Fibroblast of villous mesenchyme (primary cell): Measurements from ENCODE around the gene GPRC5A. TPM values are rescaled to one million over a fixed set of nuclear protein-coding genes. Genes with fewer than 3 reads are reported as not detected.

Experiments
- DNase-seq: peaks from one replicate; pipeline ENCODE4 v3.0.0-alpha.2; 2010; ENCODE audit warnings: low read depth
- H3K4me3 ChIP-seq: 2 replicates; pipeline ENCODE4 v1.5.1; 2011; ENCODE audit warnings: low read depth, mild to moderate bottlenecking, low read length
- CTCF ChIP-seq: IDR thresholded peaks from 2 replicates; pipeline ENCODE4 v1.5.1; 2012; ENCODE audit warnings: low read depth, mild to moderate bottlenecking, low read length; ENCODE audit not compliant: insufficient read depth
- total RNA-seq: library from RNA; depleted of rRNA; stranded (reverse); fragments of >200 nt; gene quantifications from 2 replicates; pipeline ENCODE4 v1.2.3, GENCODE V29; 2012

Gene GPRC5A
- total RNA-seq, 1 donor, result 127 TPM

DNA sequence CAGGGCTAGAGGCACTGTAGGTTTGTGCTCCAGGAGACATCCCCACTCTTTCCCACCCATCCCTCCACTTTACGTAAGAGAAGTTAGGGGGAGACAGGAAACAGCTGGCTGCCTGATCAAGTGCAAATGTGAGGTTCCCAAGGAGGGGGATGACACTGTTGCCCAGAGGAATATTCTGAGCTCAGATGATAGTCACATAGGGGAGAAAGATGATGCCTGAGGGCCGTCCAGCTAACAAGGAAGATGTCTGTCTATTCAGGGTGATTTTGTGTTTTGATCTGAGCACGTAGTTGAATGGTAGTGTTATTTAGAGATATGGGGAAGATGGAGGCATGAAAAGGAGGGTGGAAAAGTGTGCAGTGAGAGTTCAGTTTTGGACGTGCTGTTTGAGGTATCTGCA is 74.5 kb downstream of the GPRC5A start:
- no peak for TF ChIP-seq CTCF
- no peak overlapping the region for H3K4me3 ChIP-seq
- DNase-seq, result no peak

Other genes starting within 250 kb of the GPRC5A start
- under 0.01 and 0.32 TPM in 2 replicates for gene GPR19, start 195.4 kb upstream of the GPRC5A start, total RNA-seq
- gene CDKN1B, start 174.2 kb upstream of the GPRC5A start, total RNA-seq, result 53.1 and 56.6 TPM in 2 replicates
- gene APOLD1, start 105.9 kb upstream of the GPRC5A start, total RNA-seq, result 9.3 and 14.7 TPM in 2 replicates
- gene DDX47, start 78.2 kb upstream of the GPRC5A start, total RNA-seq, result 71.2 and 118 TPM in 2 replicates
- gene GPRC5D, start 60.6 kb downstream of the GPRC5A start, total RNA-seq, result not detected in 2 replicates
- 12.2 and 19.9 TPM in 2 replicates for gene HEBP1, start 108.7 kb downstream of the GPRC5A start, total RNA-seq
- 5.8 and 10.8 TPM in 2 replicates for gene FAM234B, start 152.8 kb downstream of the GPRC5A start, total RNA-seq
- 0.32 and 11.2 TPM in 2 replicates for gene GSG1, start 212.1 kb downstream of the GPRC5A start, total RNA-seq